ENCODE measurements around the gene PTCH1. TPM values are rescaled to one million over a fixed set of nuclear protein-coding genes. Genes with fewer than 3 reads are reported as not detected.

Gene PTCH1
- total and polyA plus RNA-seq, 4 donors = 1.2 to 5.0 (median 2.1) TPM

GRCh38 chr9:95443301-95443700 is 73.5 kb downstream of the PTCH1 start (continued):
- no peak for TF ChIP-seq FOXA2 (IDR thresholded peaks at IDR 0.05)
- TF ChIP-seq TAF1 (conservative IDR thresholded peaks at IDR 0.05) = no peak
- TF ChIP-seq NR2F2 (IDR thresholded peaks at IDR 0.05) = no peak

DNA sequence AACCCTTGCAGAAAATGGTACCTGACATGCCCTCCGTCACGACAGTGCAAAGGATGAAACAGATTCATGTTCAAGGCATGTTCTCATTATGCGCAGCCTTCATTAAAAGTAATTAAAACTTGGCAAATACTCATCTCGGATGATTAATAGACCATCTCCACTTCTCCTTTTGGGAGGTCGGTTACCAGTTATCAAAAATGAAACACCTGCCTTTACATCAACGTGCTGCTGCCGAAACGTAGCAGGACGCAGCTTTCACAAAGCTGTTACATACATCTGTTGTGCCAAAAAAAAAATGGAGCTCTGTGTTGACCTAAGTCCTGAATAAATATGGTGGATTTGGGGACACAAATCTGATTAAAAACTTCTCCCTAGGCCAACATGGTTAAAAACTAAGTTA is 75.7 kb downstream of the PTCH1 start:
- no peaks in the 10 kb centered on the region for H3K27me3 ChIP-seq (ENCODE audit: control insufficient read depth in 4 of 4, insufficient read depth in 4 of 4, low read length in 3 of 4)
- DNase-seq (ENCODE audit: low spot score) = no peak
- 92% methylated on average over 9 of the region's 9 CpGs for WGBS
- no peaks in the 10 kb centered on the region for H3K9me3 ChIP-seq (ENCODE audit: control insufficient read depth in 4 of 4, low read length in 3 of 4)
- TF ChIP-seq ZBTB33 (IDR thresholded peaks at IDR 0.05) (no peak), YY1 (IDR thresholded peaks at IDR 0.05) (no peak), NR2F2 (IDR thresholded peaks at IDR 0.05) (no peak), RXRA (IDR thresholded peaks at IDR 0.05) (no peak), TAF1 (conservative IDR thresholded peaks at IDR 0.05) (no peak), JUND (IDR thresholded peaks at IDR 0.05) (no peak)
- TF ChIP-seq, protein P1, sequence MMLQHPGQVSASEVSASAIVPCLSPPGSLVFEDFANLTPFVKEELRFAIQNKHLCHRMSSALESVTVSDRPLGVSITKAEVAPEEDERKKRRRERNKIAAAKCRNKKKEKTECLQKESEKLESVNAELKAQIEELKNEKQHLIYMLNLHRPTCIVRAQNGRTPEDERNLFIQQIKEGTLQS (IDR thresholded peaks at IDR 0.05) = no peak
- H3K27ac ChIP-seq (ENCODE audit: low read depth in 1 of 2, low read length in 2 of 2) = no peak overlapping the region
- no peaks in the 10 kb centered on the region for H3K4me1 ChIP-seq (ENCODE audit: control insufficient read depth in 4 of 4, insufficient read depth in 4 of 4, low read length in 3 of 4)
- peaks cover 0 to 9% (median 4%) of the 10 kb centered on the region in 4 donors for H3K36me3 ChIP-seq (ENCODE audit: control insufficient read depth in 4 of 4, insufficient read depth in 3 of 4, low read depth in 1 of 4, low read length in 3 of 4)
- H3K4me3 ChIP-seq (ENCODE audit: low read depth in 1 of 3, low read length in 3 of 3) = no peak overlapping the region
- H3K9ac ChIP-seq (ENCODE audit: low read depth in 1 of 2, low read length in 2 of 2) = no peak overlapping the region

- Histone ChIP-seq H3K9me3 (ENCODE audit: control insufficient read depth in 4 of 4, low read length in 3 of 4) (no peaks in the 10 kb centered on the region), H3K27me3 (ENCODE audit: control insufficient read depth in 4 of 4, insufficient read depth in 4 of 4, low read length in 3 of 4) (no peaks in the 10 kb centered on the region), H3K9ac (ENCODE audit: low read depth in 1 of 2, low read length in 2 of 2) (no peak overlapping the region), H3K27ac (ENCODE audit: low read depth in 1 of 2, low read length in 2 of 2) (no peak overlapping the region), H3K4me1 (ENCODE audit: control insufficient read depth in 4 of 4, insufficient read depth in 4 of 4, low read length in 3 of 4) (no peaks in the 10 kb centered on the region), H3K36me3 (ENCODE audit: control insufficient read depth in 4 of 4, insufficient read depth in 3 of 4, low read depth in 1 of 4, low read length in 3 of 4) (peaks cover 0 to 3% (median 2%) of the 10 kb centered on the region in 4 donors), H3K4me3 (ENCODE audit: low read depth in 1 of 3, low read length in 3 of 3) (no peak overlapping the region)
- DNase-seq (ENCODE audit: low spot score) = no peak
- TF ChIP-seq MAX (IDR thresholded peaks at IDR 0.05) = no peak
- no peak for TF ChIP-seq EGR1 (IDR thresholded peaks at IDR 0.05; ENCODE audit: low read depth in 2 of 2)
- no peak for TF ChIP-seq FOXA2 (IDR thresholded peaks at IDR 0.05)
- TF ChIP-seq TAF1 (conservative IDR thresholded peaks at IDR 0.05) = no peak
- TF ChIP-seq FOXA1 (IDR thresholded peaks at IDR 0.05) = no peak
- TF ChIP-seq HNF4G (IDR thresholded peaks at IDR 0.05) = no peak
- no peak for TF ChIP-seq REST (IDR thresholded peaks at IDR 0.05)
- TF ChIP-seq JUND (IDR thresholded peaks at IDR 0.05) = no peak
- TF ChIP-seq RAD21 (IDR thresholded peaks at IDR 0.05) = no peak
- no peak for TF ChIP-seq HNF4A (conservative IDR thresholded peaks at IDR 0.05)
- no peak for TF ChIP-seq ZBTB33 (IDR thresholded peaks at IDR 0.05)
- no peak for TF ChIP-seq RXRA (IDR thresholded peaks at IDR 0.05)
- no peak for TF ChIP-seq SP1 (IDR thresholded peaks at IDR 0.05)
- TF ChIP-seq CTCF (IDR thresholded peaks at IDR 0.05; ENCODE audit: low read depth, low read length, missing input control) = no peak
- TF ChIP-seq YY1 (IDR thresholded peaks at IDR 0.05) = no peak
- TF ChIP-seq, protein P1 (IDR thresholded peaks at IDR 0.05) = no peak
- TF ChIP-seq NR2F2 (IDR thresholded peaks at IDR 0.05) = no peak
- no peak for TF ChIP-seq GABPA (IDR thresholded peaks at IDR 0.05 in 1 of 2, conservative IDR thresholded peaks at IDR 0.05 in 1 of 2)
- 74% methylated on average over 3 of the region's 3 CpGs for WGBS
These were observed 76.3 kb downstream of the PTCH1 start for GRCh38 chr9:95440447-95440846.
